Gastroesophageal sphincter (tissue), 4 donors: ENCODE results near the gene WDR35. TPM values are rescaled to one million over a fixed set of nuclear protein-coding genes. Genes with fewer than 3 reads are reported as not detected.

Source experiments
- ATAC-seq: fragments of 150-250 bp; one replicate; pipeline ENCODE4 v1.9.1; 2016; ENCODE audit warnings: mild to moderate bottlenecking, moderate library complexity
- H3K27ac ChIP-seq, 4 donors: fragments of 200-600 bp; sonication (generic) in 3 of 4; 1 replicate in 3 of 4; 2 replicates in 1 of 4; pipeline ENCODE4 v1.5.1; 2016 to 2019
- H3K27me3 ChIP-seq: fragments of 200-600 bp; sonication (generic); one replicate; pipeline ENCODE4 v1.5.1; 2019
- H3K36me3 ChIP-seq, 2 donors: fragments of 200-600 bp; sonication (generic); one replicate each; pipeline ENCODE4 v1.5.1; 2019; ENCODE audit warnings: control low read depth in 1 of 2
- H3K4me1 ChIP-seq, 3 donors: fragments of 200-600 bp; sonication (generic); 1 replicate in 2 of 3; 2 replicates in 1 of 3; pipeline ENCODE4 v1.5.1; 2016 to 2019; ENCODE audit warnings: control low read depth in 2 of 3
- H3K4me3 ChIP-seq, 2 donors: fragments of 200-600 bp; sonication (generic); one replicate each; pipeline ENCODE4 v1.5.1; 2019; ENCODE audit warnings: mild to moderate bottlenecking in 1 of 2, moderate library complexity in 1 of 2
- H3K9me3 ChIP-seq, 3 donors: fragments of 200-600 bp; sonication (generic); one replicate each; pipeline ENCODE4 v1.5.1; 2017 to 2019; ENCODE audit warnings: control low read depth in 2 of 3
- CTCF ChIP-seq, 4 experiments: fragments of 200-600 bp in 2 of 4; fragments of 450-650 bp in 2 of 4; sonication (generic) in 1 of 4; IDR thresholded peaks; one replicate each; pipeline ENCODE4 v1.5.1; 2017 to 2019; ENCODE audit warnings: antibody characterized with exemption in 4 of 4, mild to moderate bottlenecking in 2 of 4, moderate library complexity in 2 of 4
- EP300 ChIP-seq: sonication (generic); formaldehyde crosslinking; IDR thresholded peaks from one replicate; pipeline ENCODE4 v1.6.1; 2017; ENCODE audit warnings: antibody characterized with exemption, mild to moderate bottlenecking
- POLR2A ChIP-seq, 2 donors: fragments of 450-650 bp; IDR thresholded peaks; one replicate each; pipeline ENCODE4 v1.6.1; 2017; ENCODE audit warnings: antibody characterized with exemption in 2 of 2, mild to moderate bottlenecking in 2 of 2, moderate library complexity in 1 of 2
- POLR2AphosphoS5 ChIP-seq: sonication (generic); formaldehyde crosslinking; IDR thresholded peaks from one replicate; pipeline ENCODE4 v1.6.1; 2017; ENCODE audit warnings: antibody characterized with exemption
- WGBS, 2 donors: methylation state at CpG; one replicate each; pipeline ENCODE4 v1.1.5; 2018; ENCODE audit warnings: low coverage in 1 of 2; 5-methylcytosine and 5-hydroxymethylcytosine counted together
- total RNA-seq, 4 donors: library from RNA; depleted of rRNA; stranded (reverse); fragments of >200 nt; gene quantifications; one replicate each; pipeline ENCODE4 v1.1.0, GENCODE V29; 2016

Gene WDR35
- total RNA-seq, 4 donors from 2014 or later = 10.1 to 22.2 (median 17.7) TPM

GRCh38 chr2:20034218-20034617 is 44.3 kb upstream of the WDR35 start:
- Histone ChIP-seq H3K27me3 (no peaks in the 10 kb centered on the region), H3K27ac (no peak overlapping the region), H3K4me1 (peaks cover 0 to 66% (median 7%) of the 10 kb centered on the region in 3 donors), H3K36me3 (peaks cover 9 to 98% of the 10 kb centered on the region in 2 donors), H3K9me3 (no peaks in the 10 kb centered on the region), H3K4me3 (no peak overlapping the region)
- 66 to 69% methylated on average over 4 of the region's 4 CpGs for WGBS, 2 donors
- ATAC-seq = no peak
- TF ChIP-seq POLR2A (IDR thresholded peaks at IDR 0.05) = no peak

- H3K27me3 ChIP-seq = no peaks in the 10 kb centered on the region
- TF ChIP-seq POLR2AphosphoS5 (no peak), EP300 (no peak), POLR2A (IDR thresholded peaks at IDR 0.05) (no peak), CTCF (IDR thresholded peaks at IDR 0.05) (no peak)
- no peak for ATAC-seq
- WGBS, 2 donors = 68 to 69% methylated on average over 2 to 3 of the region's 3 CpGs
- no peak overlapping the region for H3K4me3 ChIP-seq
- peaks cover 0 to 57% (median 7%) of the 10 kb centered on the region in 3 donors for H3K4me1 ChIP-seq
- H3K27ac ChIP-seq = peak overlapping the region in 2 of 4 donors; percentile 7 to 9
- H3K36me3 ChIP-seq = peaks cover 9 to 98% of the 10 kb centered on the region in 2 donors
- peaks cover 0 to 5% (median 0%) of the 10 kb centered on the region in 3 donors for H3K9me3 ChIP-seq
Measured at GRCh38 chr2:20033322-20033721, 43.4 kb upstream of the WDR35 start.

GRCh38 chr2:20030224-20030623 is 40.3 kb upstream of the WDR35 start:
- H3K36me3 ChIP-seq = peaks cover 9 to 79% of the 10 kb centered on the region in 2 donors
- WGBS, 2 donors = 93 to 95% methylated on average over 5 to 6 of the region's 6 CpGs

GRCh38 chr2:20027705-20028434 is 38.0 kb upstream of the WDR35 start:
- Histone ChIP-seq H3K36me3 (peaks cover 0 to 55% of the 10 kb centered on the region in 2 donors), H3K9me3 (peaks cover 0 to 12% (median 0%) of the 10 kb centered on the region in 3 donors), H3K4me3 (no peak overlapping the region), H3K4me1 (peaks cover 0 to 17% (median 0%) of the 10 kb centered on the region in 3 donors), H3K27me3 (no peaks in the 10 kb centered on the region), H3K27ac (peak overlapping the region; percentile 74 to 79 (median 76))
- ATAC-seq = peak; percentile 58
- peak; percentile 24 for TF ChIP-seq POLR2AphosphoS5
- no peak for TF ChIP-seq EP300
- WGBS, 2 donors = 28 to 30% methylated on average over 3 of the region's 3 CpGs

More at GRCh38 chr2:20030224-20030623, 40.3 kb upstream of the WDR35 start:
- ATAC-seq = no peak
- peaks cover 0 to 12% (median 0%) of the 10 kb centered on the region in 3 donors for H3K9me3 ChIP-seq
- peaks cover 0 to 41% (median 5%) of the 10 kb centered on the region in 3 donors for H3K4me1 ChIP-seq
- TF ChIP-seq POLR2A (IDR thresholded peaks at IDR 0.05) (no peak), CTCF (IDR thresholded peaks at IDR 0.05) (no peak), POLR2AphosphoS5 (no peak), EP300 (no peak)
- H3K4me3 ChIP-seq = no peak overlapping the region
- H3K27me3 ChIP-seq = no peaks in the 10 kb centered on the region
- peak overlapping the region in 1 of 4 donors; percentile 74 for H3K27ac ChIP-seq

- H3K27ac ChIP-seq = peak overlapping the region; percentile 74 to 79 (median 76)
- no peak overlapping the region for H3K4me3 ChIP-seq
- H3K9me3 ChIP-seq = peaks cover 0 to 12% (median 0%) of the 10 kb centered on the region in 3 donors
- H3K27me3 ChIP-seq = no peaks in the 10 kb centered on the region
- TF ChIP-seq POLR2A (IDR thresholded peaks at IDR 0.05) (no peak), POLR2AphosphoS5 (peak; percentile 5)
- H3K36me3 ChIP-seq = peaks cover 0 to 49% of the 10 kb centered on the region in 2 donors
- peaks cover 0 to 15% (median 0%) of the 10 kb centered on the region in 3 donors for H3K4me1 ChIP-seq
- ATAC-seq = peak; percentile 66
- 34% methylated on average over 4 of the region's 4 CpGs for WGBS, 2 donors
Measured at GRCh38 chr2:20027260-20027677, 37.4 kb upstream of the WDR35 start.

- no peak for ATAC-seq
- H3K9me3 ChIP-seq = peaks cover 0 to 19% (median 0%) of the 10 kb centered on the region in 3 donors
- no peak overlapping the region for H3K27ac ChIP-seq
- peaks cover 0 to 29% of the 10 kb centered on the region in 2 donors for H3K36me3 ChIP-seq
- H3K27me3 ChIP-seq = no peaks in the 10 kb centered on the region
- TF ChIP-seq POLR2AphosphoS5 = no peak
- TF ChIP-seq EP300 = no peak
- no peak for TF ChIP-seq CTCF (IDR thresholded peaks at IDR 0.05)
- TF ChIP-seq POLR2A (IDR thresholded peaks at IDR 0.05) = no peak
- WGBS, 2 donors = 79 to 85% methylated on average over 3 of the region's 3 CpGs
- H3K4me3 ChIP-seq = no peak overlapping the region
- peaks cover 0 to 15% (median 0%) of the 10 kb centered on the region in 3 donors for H3K4me1 ChIP-seq
Measured at GRCh38 chr2:20025065-20025786, 35.3 kb upstream of the WDR35 start.
